ENCODE results near the gene ITGA8.

- no peak for TF ChIP-seq POLR2A (IDR thresholded peaks at IDR 0.05)
- TF ChIP-seq, protein P1, sequence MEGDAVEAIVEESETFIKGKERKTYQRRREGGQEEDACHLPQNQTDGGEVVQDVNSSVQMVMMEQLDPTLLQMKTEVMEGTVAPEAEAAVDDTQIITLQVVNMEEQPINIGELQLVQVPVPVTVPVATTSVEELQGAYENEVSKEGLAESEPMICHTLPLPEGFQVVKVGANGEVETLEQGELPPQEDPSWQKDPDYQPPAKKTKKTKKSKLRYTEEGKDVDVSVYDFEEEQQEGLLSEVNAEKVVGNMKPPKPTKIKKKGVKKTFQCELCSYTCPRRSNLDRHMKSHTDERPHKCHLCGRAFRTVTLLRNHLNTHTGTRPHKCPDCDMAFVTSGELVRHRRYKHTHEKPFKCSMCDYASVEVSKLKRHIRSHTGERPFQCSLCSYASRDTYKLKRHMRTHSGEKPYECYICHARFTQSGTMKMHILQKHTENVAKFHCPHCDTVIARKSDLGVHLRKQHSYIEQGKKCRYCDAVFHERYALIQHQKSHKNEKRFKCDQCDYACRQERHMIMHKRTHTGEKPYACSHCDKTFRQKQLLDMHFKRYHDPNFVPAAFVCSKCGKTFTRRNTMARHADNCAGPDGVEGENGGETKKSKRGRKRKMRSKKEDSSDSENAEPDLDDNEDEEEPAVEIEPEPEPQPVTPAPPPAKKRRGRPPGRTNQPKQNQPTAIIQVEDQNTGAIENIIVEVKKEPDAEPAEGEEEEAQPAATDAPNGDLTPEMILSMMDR (IDR thresholded peaks at IDR 0.05), result no peak
Measured at GRCh38 chr10:15724683-15725082, 5.0 kb upstream of the ITGA8 start.
